Neural cell (in vitro differentiated cells): ENCODE results near the gene SDC3. TPM values are rescaled to one million over a fixed set of nuclear protein-coding genes. Genes with fewer than 3 reads are reported as not detected.

ENCODE experiments used
- H2AFZ ChIP-seq: fragments of 200-600, 300-800 bp; sonication (generic), shearing (Covaris generic); 2 replicates; pipeline ENCODE4 v1.6.0; 2014; ENCODE audit warnings: low read depth, mild to moderate bottlenecking, antibody characterized with exemption, low read length, moderate library complexity
- H3F3A ChIP-seq: fragments of 200-600 bp; shearing (Covaris generic); 2 replicates; pipeline ENCODE4 v1.6.1; 2016; ENCODE audit warnings: mild to moderate bottlenecking, moderate library complexity, mixed read lengths, antibody characterized with exemption, low read length; ENCODE audit not compliant: insufficient read depth, poor library complexity, severe bottlenecking
- H3K27ac ChIP-seq: fragments of 200-600, 300-800 bp; sonication (generic), shearing (Covaris generic); 2 replicates; pipeline ENCODE4 v1.5.1; 2014; ENCODE audit warnings: mild to moderate bottlenecking, low read length, moderate library complexity
- H3K27me3 ChIP-seq: fragments of 300-800, 200-600 bp; sonication (generic), shearing (Covaris generic); 2 replicates; pipeline ENCODE4 v1.6.0; 2014; ENCODE audit warnings: mild to moderate bottlenecking, low read depth, low read length, moderate library complexity; ENCODE audit not compliant: insufficient read depth
- H3K36me3 ChIP-seq: fragments of 300-800, 200-600 bp; sonication (generic), shearing (Covaris generic); 2 replicates; pipeline ENCODE4 v1.5.1; 2014; ENCODE audit warnings: mild to moderate bottlenecking, antibody characterized with exemption, low read length, moderate library complexity; ENCODE audit not compliant: insufficient read depth
- H3K4me2 ChIP-seq: fragments of 300-800, 200-600 bp; sonication (generic), shearing (Covaris generic); 2 replicates; pipeline ENCODE4 v1.6.0; 2014; ENCODE audit warnings: mild to moderate bottlenecking, low read length
- H3K4me3 ChIP-seq: fragments of 300-800, 200-600 bp; sonication (generic), shearing (Covaris generic); 2 replicates; pipeline ENCODE4 v1.5.1; 2014; ENCODE audit warnings: mild to moderate bottlenecking, low read length, moderate library complexity
- H3K79me2 ChIP-seq: fragments of 200-600 bp; shearing (Covaris generic); replicated peaks from 2 replicates; pipeline ENCODE4 v1.6.0; 2014; ENCODE audit warnings: mild to moderate bottlenecking, low read length, moderate library complexity; ENCODE audit not compliant: insufficient read depth
- H3K9ac ChIP-seq: fragments of 300-800, 200-600 bp; sonication (generic), shearing (Covaris generic); 2 replicates; pipeline ENCODE4 v1.6.1; 2016; ENCODE audit warnings: mild to moderate bottlenecking, low read length, mixed read lengths
- H3K9me2 ChIP-seq: fragments of 200-600 bp; shearing (Covaris generic); 2 replicates; pipeline ENCODE4 v1.6.1; 2016; ENCODE audit warnings: mild to moderate bottlenecking, low read length, mixed read lengths; ENCODE audit not compliant: insufficient read depth
- H3K9me3 ChIP-seq: fragments of 200-600, 300-800 bp; sonication (generic), shearing (Covaris generic); 2 replicates; pipeline ENCODE4 v1.6.1; 2016; ENCODE audit warnings: mild to moderate bottlenecking, mixed run types, low read length, moderate library complexity, mixed read lengths
- H4K20me1 ChIP-seq: fragments of 200-600 bp; shearing (Covaris generic); 2 replicates; pipeline ENCODE4 v1.6.1; 2016; ENCODE audit warnings: mild to moderate bottlenecking, mixed run types; ENCODE audit not compliant: insufficient read depth
- EP300 ChIP-seq: fragments of 450-650 bp; conservative IDR thresholded peaks from 2 replicates; pipeline ENCODE4 v1.6.1; 2014; ENCODE audit warnings: antibody characterized with exemption, mild to moderate bottlenecking, moderate library complexity; ENCODE audit not compliant: poor library complexity, severe bottlenecking
- EZH2 ChIP-seq: fragments of 200-600, 300-800 bp; shearing (Covaris generic), sonication (generic); IDR thresholded peaks from 2 replicates; pipeline ENCODE4 v1.6.1; 2014; ENCODE audit warnings: antibody characterized with exemption, low read length, borderline replicate concordance, mild to moderate bottlenecking; ENCODE audit not compliant: insufficient read depth, poor library complexity, severe bottlenecking
- MXI1 ChIP-seq: fragments of 450-650 bp; conservative IDR thresholded peaks from 2 replicates; pipeline ENCODE4 v1.6.1; 2014; ENCODE audit warnings: antibody characterized with exemption, mild to moderate bottlenecking; ENCODE audit not compliant: poor library complexity, severe bottlenecking
- POLR2AphosphoS5 ChIP-seq: IDR thresholded peaks from 2 replicates; pipeline ENCODE4 v1.6.1; 2012
- RAD21 ChIP-seq: fragments of 450-650 bp; conservative IDR thresholded peaks from 2 replicates; pipeline ENCODE4 v1.6.1; 2014; ENCODE audit warnings: antibody characterized with exemption, mild to moderate bottlenecking, moderate library complexity
- SMC3 ChIP-seq: fragments of 450-650 bp; conservative IDR thresholded peaks from 2 replicates; pipeline ENCODE4 v1.6.1; 2014; ENCODE audit warnings: antibody characterized with exemption, mild to moderate bottlenecking, moderate library complexity; ENCODE audit not compliant: poor library complexity
- TAF1 ChIP-seq: IDR thresholded peaks from 2 replicates; pipeline ENCODE4 v1.6.1; 2012; ENCODE audit warnings: low read depth
- polyA plus RNA-seq: library from polyadenylated mRNA; depleted of rRNA; stranded (reverse); fragments of >200 nt; gene quantifications from 2 replicates; pipeline ENCODE4 v1.2.3, GENCODE V29; 2014
- TF ChIP-seq, protein P1 (sequence below): fragments of 450-650 bp; IDR thresholded peaks from 2 replicates; pipeline ENCODE4 v1.5.1; 2014; ENCODE audit warnings: antibody characterized with exemption, mild to moderate bottlenecking, moderate library complexity; ENCODE audit not compliant: poor library complexity, severe bottlenecking
- TF ChIP-seq, protein P2 (sequence below): IDR thresholded peaks from 2 replicates; pipeline ENCODE4 v1.6.1; 2012; ENCODE audit warnings: borderline replicate concordance

SDC3 gene
- polyA plus RNA-seq, 1 donor from 2014 or later = 55.2 TPM

- Histone ChIP-seq H3K4me2 (no peak overlapping the region), H3K36me3 (no peaks in the 10 kb centered on the region), H3K27ac (no peak overlapping the region), H3K27me3 (no peaks in the 10 kb centered on the region), H2AFZ (no peak overlapping the region), H3K9ac (no peak overlapping the region), H3F3A (no peaks in the 10 kb centered on the region), H4K20me1 (no peaks in the 10 kb centered on the region), H3K4me3 (no peak overlapping the region), H3K9me3 (no peaks in the 10 kb centered on the region), H3K79me2 (no peaks in the 10 kb centered on the region), H3K9me2 (no peaks in the 10 kb centered on the region)
- TF ChIP-seq TAF1 = no peak
- TF ChIP-seq, protein P1, sequence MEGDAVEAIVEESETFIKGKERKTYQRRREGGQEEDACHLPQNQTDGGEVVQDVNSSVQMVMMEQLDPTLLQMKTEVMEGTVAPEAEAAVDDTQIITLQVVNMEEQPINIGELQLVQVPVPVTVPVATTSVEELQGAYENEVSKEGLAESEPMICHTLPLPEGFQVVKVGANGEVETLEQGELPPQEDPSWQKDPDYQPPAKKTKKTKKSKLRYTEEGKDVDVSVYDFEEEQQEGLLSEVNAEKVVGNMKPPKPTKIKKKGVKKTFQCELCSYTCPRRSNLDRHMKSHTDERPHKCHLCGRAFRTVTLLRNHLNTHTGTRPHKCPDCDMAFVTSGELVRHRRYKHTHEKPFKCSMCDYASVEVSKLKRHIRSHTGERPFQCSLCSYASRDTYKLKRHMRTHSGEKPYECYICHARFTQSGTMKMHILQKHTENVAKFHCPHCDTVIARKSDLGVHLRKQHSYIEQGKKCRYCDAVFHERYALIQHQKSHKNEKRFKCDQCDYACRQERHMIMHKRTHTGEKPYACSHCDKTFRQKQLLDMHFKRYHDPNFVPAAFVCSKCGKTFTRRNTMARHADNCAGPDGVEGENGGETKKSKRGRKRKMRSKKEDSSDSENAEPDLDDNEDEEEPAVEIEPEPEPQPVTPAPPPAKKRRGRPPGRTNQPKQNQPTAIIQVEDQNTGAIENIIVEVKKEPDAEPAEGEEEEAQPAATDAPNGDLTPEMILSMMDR = no peak
These were observed 67.5 kb downstream of the SDC3 start for GRCh38 chr1:30840904-30841598.

DNA sequence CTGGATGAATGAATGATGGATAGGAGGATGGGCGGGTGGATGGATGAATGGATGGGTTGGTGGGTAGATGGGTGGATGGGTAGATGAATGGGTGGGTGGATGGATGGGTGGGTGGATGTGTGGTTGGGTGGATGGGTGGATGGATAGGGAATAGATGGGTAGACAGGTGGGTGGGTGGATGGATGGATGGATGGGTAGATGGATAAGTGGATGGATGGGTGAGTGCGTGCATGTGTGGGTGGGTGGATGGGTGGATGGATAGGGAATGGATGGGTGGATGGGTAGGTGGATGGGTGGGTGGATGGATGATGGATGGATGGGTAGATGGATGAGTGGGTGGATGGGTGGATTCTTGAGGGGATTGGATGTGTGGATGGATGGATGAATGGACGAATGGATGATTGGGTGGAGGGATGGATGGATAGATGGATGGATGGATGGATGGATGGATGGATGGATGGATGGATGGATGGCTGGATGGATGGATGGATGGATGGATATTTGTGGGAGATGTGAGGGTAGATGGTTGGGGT is 68.7 kb downstream of the SDC3 start:
- Histone ChIP-seq H3K27me3 (no peaks in the 10 kb centered on the region), H3K4me2 (no peak overlapping the region), H3F3A (no peaks in the 10 kb centered on the region), H3K79me2 (no peaks in the 10 kb centered on the region), H3K9ac (no peak overlapping the region), H2AFZ (no peak overlapping the region), H4K20me1 (no peaks in the 10 kb centered on the region), H3K27ac (no peak overlapping the region), H3K9me2 (no peaks in the 10 kb centered on the region), H3K9me3 (no peaks in the 10 kb centered on the region), H3K36me3 (no peaks in the 10 kb centered on the region), H3K4me3 (no peak overlapping the region)
- TF ChIP-seq, protein P1 = no peak
- TF ChIP-seq RAD21 = no peak
- no peak for TF ChIP-seq MXI1
- no peak for TF ChIP-seq POLR2AphosphoS5
- no peak for TF ChIP-seq EZH2
- TF ChIP-seq SMC3 = no peak
- no peak for TF ChIP-seq EP300

GRCh38 chr1:30838996-30839395 is 69.6 kb downstream of the SDC3 start:
- TF ChIP-seq TAF1 = no peak
- no peak for TF ChIP-seq MXI1
- TF ChIP-seq POLR2AphosphoS5 = no peak
- TF ChIP-seq, protein P1 = no peak
- TF ChIP-seq EZH2 = no peak
- TF ChIP-seq RAD21 = no peak
- TF ChIP-seq, protein P2, sequence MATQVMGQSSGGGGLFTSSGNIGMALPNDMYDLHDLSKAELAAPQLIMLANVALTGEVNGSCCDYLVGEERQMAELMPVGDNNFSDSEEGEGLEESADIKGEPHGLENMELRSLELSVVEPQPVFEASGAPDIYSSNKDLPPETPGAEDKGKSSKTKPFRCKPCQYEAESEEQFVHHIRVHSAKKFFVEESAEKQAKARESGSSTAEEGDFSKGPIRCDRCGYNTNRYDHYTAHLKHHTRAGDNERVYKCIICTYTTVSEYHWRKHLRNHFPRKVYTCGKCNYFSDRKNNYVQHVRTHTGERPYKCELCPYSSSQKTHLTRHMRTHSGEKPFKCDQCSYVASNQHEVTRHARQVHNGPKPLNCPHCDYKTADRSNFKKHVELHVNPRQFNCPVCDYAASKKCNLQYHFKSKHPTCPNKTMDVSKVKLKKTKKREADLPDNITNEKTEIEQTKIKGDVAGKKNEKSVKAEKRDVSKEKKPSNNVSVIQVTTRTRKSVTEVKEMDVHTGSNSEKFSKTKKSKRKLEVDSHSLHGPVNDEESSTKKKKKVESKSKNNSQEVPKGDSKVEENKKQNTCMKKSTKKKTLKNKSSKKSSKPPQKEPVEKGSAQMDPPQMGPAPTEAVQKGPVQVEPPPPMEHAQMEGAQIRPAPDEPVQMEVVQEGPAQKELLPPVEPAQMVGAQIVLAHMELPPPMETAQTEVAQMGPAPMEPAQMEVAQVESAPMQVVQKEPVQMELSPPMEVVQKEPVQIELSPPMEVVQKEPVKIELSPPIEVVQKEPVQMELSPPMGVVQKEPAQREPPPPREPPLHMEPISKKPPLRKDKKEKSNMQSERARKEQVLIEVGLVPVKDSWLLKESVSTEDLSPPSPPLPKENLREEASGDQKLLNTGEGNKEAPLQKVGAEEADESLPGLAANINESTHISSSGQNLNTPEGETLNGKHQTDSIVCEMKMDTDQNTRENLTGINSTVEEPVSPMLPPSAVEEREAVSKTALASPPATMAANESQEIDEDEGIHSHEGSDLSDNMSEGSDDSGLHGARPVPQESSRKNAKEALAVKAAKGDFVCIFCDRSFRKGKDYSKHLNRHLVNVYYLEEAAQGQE = no peak
- no peak for TF ChIP-seq SMC3
- TF ChIP-seq EP300 = no peak
- Histone ChIP-seq H3F3A (no peaks in the 10 kb centered on the region), H3K27ac (no peak overlapping the region)

More at GRCh38 chr1:30838996-30839395, 69.6 kb downstream of the SDC3 start:
- Histone ChIP-seq H3K9me3 (no peaks in the 10 kb centered on the region), H4K20me1 (no peaks in the 10 kb centered on the region), H3K79me2 (no peaks in the 10 kb centered on the region), H3K27me3 (no peaks in the 10 kb centered on the region), H3K36me3 (no peaks in the 10 kb centered on the region), H3K4me2 (no peak overlapping the region), H3K4me3 (no peak overlapping the region), H2AFZ (no peak overlapping the region), H3K9me2 (no peaks in the 10 kb centered on the region), H3K9ac (no peak overlapping the region)
